Measurements from ENCODE around the gene GFOD2. TPM values are rescaled to one million over a fixed set of nuclear protein-coding genes. Genes with fewer than 3 reads are reported as not detected.

The GFOD2 gene
- total RNA-seq: 15.4 and 23.6 TPM in 2 replicates

DNA sequence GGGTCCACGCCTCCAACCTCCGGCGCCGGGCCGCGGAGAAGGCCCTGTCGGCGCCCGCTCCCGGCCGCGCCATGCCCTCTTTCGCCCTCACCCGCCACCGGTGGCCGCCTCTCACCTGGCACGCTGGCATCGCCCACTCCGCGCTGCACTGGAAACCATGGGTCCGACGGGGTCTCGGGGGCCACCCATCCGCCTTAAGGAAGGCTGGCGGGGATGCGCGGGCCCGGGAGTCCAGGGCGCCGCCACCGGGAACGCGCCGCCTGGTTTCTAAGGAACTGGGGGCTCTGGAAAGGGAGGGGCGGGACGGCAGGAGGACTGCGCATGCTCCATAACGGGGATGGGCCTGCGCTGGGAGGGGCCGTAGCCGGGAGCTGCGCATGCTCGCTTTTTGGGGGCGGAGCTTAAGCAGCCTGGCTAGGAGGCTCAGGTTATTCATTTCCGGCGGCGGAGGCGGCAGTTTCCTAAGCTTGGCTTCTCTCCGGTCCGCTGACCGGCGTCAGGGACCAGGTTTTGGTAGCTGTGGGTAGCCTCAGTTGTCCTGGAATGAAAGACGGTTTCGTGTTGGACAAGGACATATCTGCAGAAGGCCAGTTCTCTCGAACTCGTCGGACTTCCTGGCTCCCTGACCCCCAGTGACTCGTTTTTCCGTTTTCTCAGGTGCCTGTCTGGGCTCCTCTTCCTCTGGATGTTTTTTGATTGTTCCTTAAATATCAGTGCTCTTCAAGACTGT is at the start of gene GFOD2:
Gene GFOD2 (minus strand): TSS at position 269 of the 730 bp plus-strand sequence. CDS start 33,601 bp downstream, outside the sequence.

GRCh38 chr16:67666559-67667452 is 52.3 kb downstream of the GFOD2 start, which contains the start of the genes C16orf86 and ENKD1:
Gene C16orf86, plus strand, starts transcription at chr16:67666814. Its CDS starts 157 bp downstream, at chr16:67666971.
Gene ENKD1, minus strand, starts transcription at chr16:67666750. Its CDS starts 308 bp downstream, at chr16:67666442.

GRCh38 chr16:67660564-67661028 is 58.5 kb downstream of the GFOD2 start, which contains the start of gene PARD6A:
Gene PARD6A, plus strand, starts transcription at chr16:67660960. Its CDS starts 79 bp downstream, at chr16:67661039.

DNA sequence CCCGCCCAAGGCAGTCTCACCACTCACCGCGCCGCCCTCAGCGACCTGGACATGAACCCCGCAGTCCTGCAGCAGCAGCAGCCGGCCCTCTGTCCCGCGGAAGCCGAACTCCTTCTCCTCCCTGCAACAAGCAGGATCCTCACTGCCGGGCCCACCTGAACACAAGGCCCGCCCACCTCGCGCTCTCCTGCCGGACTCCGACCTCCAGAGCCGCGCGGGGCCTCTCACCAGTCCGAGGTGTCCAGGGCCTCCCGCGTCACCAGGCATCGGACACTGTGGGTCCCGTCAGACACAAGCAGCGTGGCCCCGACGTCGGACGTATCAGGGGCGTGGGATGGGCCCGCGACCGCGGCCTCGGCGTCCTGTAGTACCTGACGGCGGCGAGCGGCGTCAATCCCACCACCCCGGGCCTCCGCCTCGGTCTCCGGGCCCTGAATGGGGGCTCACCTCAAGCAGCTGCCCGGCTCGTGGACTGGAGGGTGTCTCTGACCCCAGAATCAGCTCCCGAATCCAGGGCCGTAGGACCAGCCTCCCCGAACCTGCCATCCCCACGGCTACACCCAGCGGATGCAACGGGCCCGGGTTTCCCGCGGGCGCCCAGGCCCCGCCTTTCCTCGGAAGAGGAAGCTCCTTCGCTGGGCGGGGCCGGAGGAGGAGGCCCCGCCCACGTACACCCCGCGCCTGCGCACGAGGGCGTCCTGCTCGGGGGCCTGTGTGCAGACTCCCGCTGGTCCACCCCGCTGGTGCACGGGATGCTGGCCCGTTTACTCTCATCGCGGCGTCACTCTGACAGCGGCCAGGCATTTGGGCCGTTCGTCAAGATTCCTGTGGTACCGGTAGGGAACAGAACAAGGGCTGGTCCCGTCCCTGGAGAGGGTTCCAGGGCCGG is 59.2 kb downstream of the GFOD2 start, which contains the start of gene ACD:
Gene ACD (minus strand): TSS at position 586 of the 889 bp plus-strand sequence. CDS start 40 bp downstream, at position 546.

Other genes starting within 250 kb of the GFOD2 start
- 62.2 and 109 TPM in 2 replicates for gene ATP6V0D1, start 238.2 kb downstream of the GFOD2 start, total RNA-seq
- gene AGRP, start 235.8 kb downstream of the GFOD2 start, total RNA-seq: not detected in 2 replicates
- gene RIPOR1, start 190.5 kb downstream of the GFOD2 start, total RNA-seq: 13.0 and 46.4 TPM in 2 replicates
- 33.5 and 36.4 TPM in 2 replicates for gene CTCF, start 156.8 kb downstream of the GFOD2 start, total RNA-seq
- under 0.01 and 0.07 TPM in 2 replicates for gene CARMIL2, start 74.2 kb downstream of the GFOD2 start, total RNA-seq
- 10.3 and 13.8 TPM in 2 replicates for gene ACD, start 59.1 kb downstream of the GFOD2 start, total RNA-seq
- gene PARD6A, start 58.4 kb downstream of the GFOD2 start, total RNA-seq: 0.57 and 5.8 TPM in 2 replicates
- gene ENKD1, start 52.6 kb downstream of the GFOD2 start, total RNA-seq: 13.2 and 17.4 TPM in 2 replicates
- gene C16orf86, start 52.5 kb downstream of the GFOD2 start, total RNA-seq: 0.34 and 0.85 TPM in 2 replicates
- 3.8 and 9.8 TPM in 2 replicates for gene RANBP10, start 87.2 kb upstream of the GFOD2 start, total RNA-seq
- gene TSNAXIP1, start 87.6 kb upstream of the GFOD2 start, total RNA-seq: 0.50 TPM in 1 of 2 replicates, not detected in the other
- gene THAP11, start 123.0 kb upstream of the GFOD2 start, total RNA-seq: 29.0 and 34.7 TPM in 2 replicates
- gene NUTF2, start 127.6 kb upstream of the GFOD2 start, total RNA-seq: 140 and 141 TPM in 2 replicates
- gene CENPT, start 128.4 kb upstream of the GFOD2 start, total RNA-seq: 10.3 and 16.2 TPM in 2 replicates
- 36.6 and 71.5 TPM in 2 replicates for gene EDC4, start 153.7 kb upstream of the GFOD2 start, total RNA-seq
- 0.21 and 0.34 TPM in 2 replicates for gene NRN1L, start 165.6 kb upstream of the GFOD2 start, total RNA-seq
- gene PSKH1, start 173.9 kb upstream of the GFOD2 start, total RNA-seq: 9.6 and 28.2 TPM in 2 replicates
- gene CTRL, start 212.5 kb upstream of the GFOD2 start, total RNA-seq: 0.21 and 0.34 TPM in 2 replicates
- gene PSMB10, start 217.5 kb upstream of the GFOD2 start, total RNA-seq: 16.1 and 16.8 TPM in 2 replicates
- 1.7 and 4.6 TPM in 2 replicates for gene LCAT, start 224.8 kb upstream of the GFOD2 start, total RNA-seq
- 31.1 and 41.5 TPM in 2 replicates for gene SLC12A4, start 249.3 kb upstream of the GFOD2 start, total RNA-seq